Hepatocyte (in vitro differentiated cells): ENCODE data around the gene SYCE3. TPM values are rescaled to one million over a fixed set of nuclear protein-coding genes. Genes with fewer than 3 reads are reported as not detected.

Source experiments
- DNase-seq: peaks from one replicate; pipeline ENCODE4 v3.0.0-alpha.2; 2016; ENCODE audit warnings: low spot score
- H2AFZ ChIP-seq: fragments of 200-600 bp; sonication (generic); 2 replicates; pipeline ENCODE4 v1.6.0; 2016; ENCODE audit warnings: antibody characterized with exemption, mild to moderate bottlenecking
- H3K27ac ChIP-seq: fragments of 200-600 bp; sonication (generic); 2 replicates; pipeline ENCODE4 v1.5.1; 2016; ENCODE audit warnings: mild to moderate bottlenecking
- H3K27me3 ChIP-seq: fragments of 200-600 bp; sonication (generic); 2 replicates; pipeline ENCODE4 v1.6.1; 2016
- H3K36me3 ChIP-seq: fragments of 200-600 bp; sonication (generic); replicated peaks from 2 replicates; pipeline ENCODE4 v1.5.1; 2016; ENCODE audit warnings: low read depth; ENCODE audit not compliant: insufficient read depth
- H3K4me1 ChIP-seq: fragments of 200-600 bp; sonication (generic); 2 replicates; pipeline ENCODE4 v1.5.1; 2016; ENCODE audit warnings: mild to moderate bottlenecking, moderate library complexity; ENCODE audit not compliant: insufficient read depth
- H3K4me2 ChIP-seq: fragments of 200-600 bp; sonication (generic); 2 replicates; pipeline ENCODE4 v1.6.0; 2016
- H3K4me3 ChIP-seq: fragments of 200-600 bp; sonication (generic); 2 replicates; pipeline ENCODE4 v1.5.1; 2016; ENCODE audit warnings: mild to moderate bottlenecking
- H3K79me2 ChIP-seq: fragments of 200-600 bp; sonication (generic); 2 replicates; pipeline ENCODE4 v1.6.0; 2017; ENCODE audit warnings: mild to moderate bottlenecking
- H3K9me2 ChIP-seq: fragments of 200-600 bp; sonication (generic); replicated peaks from 2 replicates; pipeline ENCODE4 v1.6.0; 2017; ENCODE audit warnings: mild to moderate bottlenecking; ENCODE audit not compliant: insufficient read depth
- H3K9me3 ChIP-seq: fragments of 200-600 bp; sonication (generic); 2 replicates; pipeline ENCODE4 v1.5.1; 2016; ENCODE audit warnings: low read depth, mild to moderate bottlenecking
- H4K20me1 ChIP-seq: fragments of 200-600 bp; sonication (generic); 2 replicates; pipeline ENCODE4 v1.6.0; 2016; ENCODE audit warnings: mild to moderate bottlenecking; ENCODE audit not compliant: insufficient read depth, poor library complexity, severe bottlenecking
- EZH2 ChIP-seq: fragments of 200-600 bp; sonication (generic); IDR thresholded peaks from 2 replicates; pipeline ENCODE4 v1.6.1; 2016; ENCODE audit warnings: antibody characterized with exemption, mild to moderate bottlenecking, borderline replicate concordance
- EZH2phosphoT487 ChIP-seq: fragments of 200-600 bp; sonication (generic); IDR thresholded peaks from one replicate; pipeline ENCODE4 v1.6.1; 2018; ENCODE audit warnings: antibody characterized with exemption, mild to moderate bottlenecking, low read depth, moderate library complexity; ENCODE audit not compliant: unreplicated experiment, severe bottlenecking
- WGBS: methylation state at CpG from one replicate; pipeline ENCODE4 v1.1.6; 2016; ENCODE audit warnings: low lambda C conversion rate; ENCODE audit errors: missing lambda C conversion rate; 5-methylcytosine and 5-hydroxymethylcytosine counted together
- polyA plus RNA-seq: library from polyadenylated mRNA; unstranded; fragments of >200 nt; fragmentation: Nextera tagmentation; extraction: Ambion mirVana; gene quantifications from 2 replicates; pipeline ENCODE4 v1.2.1, GENCODE V29; 2016
- total RNA-seq: library from RNA; depleted of rRNA; stranded (reverse); fragments of >200 nt; gene quantifications from 2 replicates; pipeline ENCODE4 v1.2.3, GENCODE V29; 2014
- TF ChIP-seq, protein P1 (sequence below): fragments of 200-600 bp; sonication (generic); IDR thresholded peaks from 2 replicates; pipeline ENCODE4 v1.5.1; 2016; ENCODE audit warnings: antibody characterized with exemption, mild to moderate bottlenecking; ENCODE audit not compliant: poor library complexity

The SYCE3 gene
- total and polyA plus RNA-seq, 2 experiments from 2014 or later: 1.4 TPM; not detected in 1

DNA sequence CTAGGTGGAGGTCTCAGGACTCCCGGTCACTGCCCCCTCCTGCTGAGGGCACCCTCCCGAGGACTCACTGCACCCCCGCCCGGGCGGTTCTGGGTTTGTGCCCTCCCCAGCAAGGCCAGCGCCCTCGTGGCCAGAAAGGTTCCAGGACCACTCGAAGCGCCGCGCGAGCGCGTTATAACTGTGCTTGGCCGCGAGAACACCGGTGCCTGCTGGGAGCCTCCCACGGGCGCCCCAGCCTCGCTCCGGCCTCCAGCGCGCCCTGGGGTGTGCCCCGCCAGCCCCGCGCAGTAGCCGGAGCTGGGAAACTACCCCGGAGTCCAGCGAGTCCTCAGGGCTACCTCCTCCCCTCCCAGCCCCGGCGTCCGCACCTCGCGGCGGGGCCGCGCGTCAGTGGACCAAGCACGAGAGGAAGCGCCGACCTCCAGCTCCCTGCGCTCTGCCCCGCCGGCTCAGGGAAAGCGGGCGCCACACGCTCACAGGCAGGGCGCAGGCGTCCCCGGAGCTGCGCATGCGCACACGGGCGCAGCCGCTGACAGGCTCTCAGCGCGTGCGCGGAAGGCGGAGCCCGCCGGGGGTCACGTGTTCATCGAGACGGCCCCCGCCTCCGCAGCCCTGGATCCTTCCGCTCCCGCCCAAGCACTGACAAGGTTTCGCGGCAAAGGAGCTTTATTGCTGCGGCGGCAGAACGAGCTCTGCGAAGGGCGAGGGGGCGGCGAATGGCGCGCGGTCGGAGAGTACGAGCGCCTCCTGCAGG is 37.4 kb downstream of the SYCE3 start, which contains the start of gene SCO2:
Gene SCO2, minus strand, starts transcription at position 495 of the 754 bp plus-strand sequence. CDS start 1,187 bp downstream, outside the sequence.
- TF ChIP-seq, protein P1, sequence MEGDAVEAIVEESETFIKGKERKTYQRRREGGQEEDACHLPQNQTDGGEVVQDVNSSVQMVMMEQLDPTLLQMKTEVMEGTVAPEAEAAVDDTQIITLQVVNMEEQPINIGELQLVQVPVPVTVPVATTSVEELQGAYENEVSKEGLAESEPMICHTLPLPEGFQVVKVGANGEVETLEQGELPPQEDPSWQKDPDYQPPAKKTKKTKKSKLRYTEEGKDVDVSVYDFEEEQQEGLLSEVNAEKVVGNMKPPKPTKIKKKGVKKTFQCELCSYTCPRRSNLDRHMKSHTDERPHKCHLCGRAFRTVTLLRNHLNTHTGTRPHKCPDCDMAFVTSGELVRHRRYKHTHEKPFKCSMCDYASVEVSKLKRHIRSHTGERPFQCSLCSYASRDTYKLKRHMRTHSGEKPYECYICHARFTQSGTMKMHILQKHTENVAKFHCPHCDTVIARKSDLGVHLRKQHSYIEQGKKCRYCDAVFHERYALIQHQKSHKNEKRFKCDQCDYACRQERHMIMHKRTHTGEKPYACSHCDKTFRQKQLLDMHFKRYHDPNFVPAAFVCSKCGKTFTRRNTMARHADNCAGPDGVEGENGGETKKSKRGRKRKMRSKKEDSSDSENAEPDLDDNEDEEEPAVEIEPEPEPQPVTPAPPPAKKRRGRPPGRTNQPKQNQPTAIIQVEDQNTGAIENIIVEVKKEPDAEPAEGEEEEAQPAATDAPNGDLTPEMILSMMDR: peak; percentile 64
- no peak for TF ChIP-seq EZH2
- peaks cover 20% of the 10 kb centered on the region for H3K4me1 ChIP-seq

DNA sequence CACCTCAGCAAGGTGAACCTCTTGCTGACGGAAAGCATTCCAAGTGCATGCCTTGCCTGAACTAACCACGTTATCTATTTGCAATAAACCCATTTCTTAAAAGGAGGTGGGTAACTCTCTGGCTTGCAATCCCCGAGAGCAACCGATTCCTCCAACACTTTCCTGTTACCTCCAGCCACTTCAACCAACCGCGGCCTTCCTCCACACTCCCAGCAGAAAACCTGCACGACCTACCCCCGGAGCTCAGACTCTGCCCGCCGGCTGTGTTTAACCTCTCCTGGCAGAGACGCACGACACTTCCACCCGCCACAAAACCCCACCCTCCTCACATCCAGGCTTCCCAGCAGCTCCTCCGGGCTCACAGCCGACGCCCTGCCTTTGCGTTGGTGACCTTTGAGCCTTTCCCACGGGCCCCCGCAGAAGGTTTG is 38.0 kb downstream of the SYCE3 start:
- Histone ChIP-seq H3K4me3 (peak overlapping the region; percentile 23), H3K9me3 (no peaks in the 10 kb centered on the region), H3K27ac (peak overlapping the region; percentile 90), H3K9me2 (no peaks in the 10 kb centered on the region), H3K79me2 (peaks cover 37% of the 10 kb centered on the region), H4K20me1 (peaks cover 13% of the 10 kb centered on the region), H3K27me3 (no peaks in the 10 kb centered on the region), H3K36me3 (no peaks in the 10 kb centered on the region), H3K4me1 (peaks cover 19% of the 10 kb centered on the region), H3K4me2 (peak overlapping the region; percentile 94), H2AFZ (peak overlapping the region; percentile 42)
- 16% methylated on average over 18 of the region's 19 CpGs for WGBS
- DNase-seq: no peak
- TF ChIP-seq, protein P1: no peak
- TF ChIP-seq EZH2phosphoT487 (no peak), EZH2 (no peak)

More for the DNA sequence above, 37.4 kb downstream of the SYCE3 start, which contains the start of gene SCO2:
- Histone ChIP-seq H3K79me2 (peaks cover 37% of the 10 kb centered on the region), H3K9me3 (no peaks in the 10 kb centered on the region), H3K27ac (peak within 1 kb of the TSS; percentile 98), H3K36me3 (no peaks in the 10 kb centered on the region), H2AFZ (peak within 1 kb of the TSS; percentile 80), H3K27me3 (peaks cover 1% of the 10 kb centered on the region), H3K4me3 (peak within 1 kb of the TSS; percentile 67), H3K4me2 (peak within 1 kb of the TSS; percentile 94), H4K20me1 (peaks cover 13% of the 10 kb centered on the region), H3K9me2 (no peaks in the 10 kb centered on the region)
- WGBS: 1% methylated on average over 73 of the region's 84 CpGs
- peak; percentile 99 for DNase-seq

DNA sequence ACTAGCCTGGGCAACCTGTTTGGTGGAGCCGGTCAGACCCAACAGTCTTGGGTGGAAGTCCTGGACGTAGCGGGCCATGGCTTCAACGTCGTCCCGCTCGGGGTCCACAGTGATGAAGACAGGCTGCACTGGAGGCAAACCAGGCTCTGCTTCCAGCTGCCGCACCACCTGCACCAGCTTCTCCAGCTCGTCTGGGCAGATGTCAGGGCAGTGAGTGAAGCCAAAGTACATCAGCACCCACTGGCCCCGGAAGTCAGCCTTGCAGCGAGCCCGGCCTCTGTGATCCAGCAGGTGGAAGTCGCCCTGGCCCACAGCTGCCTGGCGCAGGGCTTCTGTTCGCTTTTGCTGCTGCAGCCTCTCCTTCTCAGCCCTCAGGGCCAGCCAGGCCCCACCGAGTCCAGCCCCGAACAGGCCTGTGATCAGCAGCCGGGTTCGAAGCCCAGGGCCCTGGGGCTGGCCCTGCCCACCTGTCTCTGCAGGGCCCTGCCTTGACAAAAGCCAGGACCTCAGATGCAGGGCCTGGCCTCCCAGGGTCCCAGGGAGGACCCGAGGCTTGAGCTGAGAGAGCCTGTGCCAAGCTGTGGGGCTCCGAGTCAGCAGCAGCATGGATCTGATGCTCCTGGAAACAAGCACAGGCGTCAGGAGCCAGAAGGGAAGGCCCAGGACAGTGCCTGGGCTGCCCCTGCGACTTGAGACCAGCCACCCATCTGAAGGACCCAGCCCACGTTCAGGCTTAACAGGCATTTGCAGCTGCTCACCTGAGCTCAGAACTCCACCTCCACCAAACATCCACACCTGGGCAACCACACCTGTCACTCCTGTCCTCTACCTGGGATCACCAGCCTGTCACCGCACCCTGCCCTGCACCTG is 38.7 kb downstream of the SYCE3 start:
- H3K4me2 ChIP-seq: peak overlapping the region; percentile 94
- peaks cover 13% of the 10 kb centered on the region for H4K20me1 ChIP-seq
- H3K27ac ChIP-seq: peak overlapping the region; percentile 90
- H2AFZ ChIP-seq: no peak overlapping the region
- peaks cover 37% of the 10 kb centered on the region for H3K79me2 ChIP-seq
- DNase-seq: peak; percentile 15
- peak overlapping the region; percentile 23 for H3K4me3 ChIP-seq
- no peaks in the 10 kb centered on the region for H3K9me3 ChIP-seq
- H3K9me2 ChIP-seq: no peaks in the 10 kb centered on the region
- H3K4me1 ChIP-seq: peaks cover 19% of the 10 kb centered on the region
- 79% methylated on average over 25 of the region's 25 CpGs for WGBS
- H3K36me3 ChIP-seq: no peaks in the 10 kb centered on the region
- TF ChIP-seq EZH2 (no peak), EZH2phosphoT487 (no peak)
- TF ChIP-seq, protein P1: no peak
- H3K27me3 ChIP-seq: no peaks in the 10 kb centered on the region
